ENCODE data around the gene CDH2.

DNA sequence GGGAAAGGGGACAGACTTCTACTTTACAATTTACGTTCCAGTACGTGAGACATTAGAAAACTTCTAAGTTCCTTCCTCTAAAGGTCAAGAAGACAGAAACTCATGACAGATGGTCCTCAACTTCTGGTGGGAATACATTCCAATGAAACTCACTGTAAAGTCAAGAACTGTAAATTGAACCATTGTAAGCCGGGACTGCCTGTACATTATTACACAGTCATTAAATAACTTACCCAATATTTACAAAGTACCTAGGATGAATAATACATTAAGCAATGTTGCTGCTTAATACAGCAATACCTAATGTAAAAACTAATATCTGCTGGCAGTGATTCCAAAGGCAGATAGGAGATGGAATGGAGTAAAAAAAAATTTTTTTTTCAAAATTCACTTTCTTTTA is 51.9 kb downstream of the CDH2 start:
- TF ChIP-seq POLR2AphosphoS5 (IDR thresholded peaks at IDR 0.05; ENCODE audit: insufficient read depth in 1 of 2, low read depth in 1 of 2) (no peak), POLR2A (IDR thresholded peaks at IDR 0.05) (no peak)
- TF ChIP-seq, protein P1, sequence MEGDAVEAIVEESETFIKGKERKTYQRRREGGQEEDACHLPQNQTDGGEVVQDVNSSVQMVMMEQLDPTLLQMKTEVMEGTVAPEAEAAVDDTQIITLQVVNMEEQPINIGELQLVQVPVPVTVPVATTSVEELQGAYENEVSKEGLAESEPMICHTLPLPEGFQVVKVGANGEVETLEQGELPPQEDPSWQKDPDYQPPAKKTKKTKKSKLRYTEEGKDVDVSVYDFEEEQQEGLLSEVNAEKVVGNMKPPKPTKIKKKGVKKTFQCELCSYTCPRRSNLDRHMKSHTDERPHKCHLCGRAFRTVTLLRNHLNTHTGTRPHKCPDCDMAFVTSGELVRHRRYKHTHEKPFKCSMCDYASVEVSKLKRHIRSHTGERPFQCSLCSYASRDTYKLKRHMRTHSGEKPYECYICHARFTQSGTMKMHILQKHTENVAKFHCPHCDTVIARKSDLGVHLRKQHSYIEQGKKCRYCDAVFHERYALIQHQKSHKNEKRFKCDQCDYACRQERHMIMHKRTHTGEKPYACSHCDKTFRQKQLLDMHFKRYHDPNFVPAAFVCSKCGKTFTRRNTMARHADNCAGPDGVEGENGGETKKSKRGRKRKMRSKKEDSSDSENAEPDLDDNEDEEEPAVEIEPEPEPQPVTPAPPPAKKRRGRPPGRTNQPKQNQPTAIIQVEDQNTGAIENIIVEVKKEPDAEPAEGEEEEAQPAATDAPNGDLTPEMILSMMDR (IDR thresholded peaks at IDR 0.05): no peak
